ENCODE results near the gene BICRA. TPM values are rescaled to one million over a fixed set of nuclear protein-coding genes. Genes with fewer than 3 reads are reported as not detected.

The BICRA gene
- total and polyA plus RNA-seq, 12 donors: 1.8 to 24.6 (median 9.0) TPM

DNA sequence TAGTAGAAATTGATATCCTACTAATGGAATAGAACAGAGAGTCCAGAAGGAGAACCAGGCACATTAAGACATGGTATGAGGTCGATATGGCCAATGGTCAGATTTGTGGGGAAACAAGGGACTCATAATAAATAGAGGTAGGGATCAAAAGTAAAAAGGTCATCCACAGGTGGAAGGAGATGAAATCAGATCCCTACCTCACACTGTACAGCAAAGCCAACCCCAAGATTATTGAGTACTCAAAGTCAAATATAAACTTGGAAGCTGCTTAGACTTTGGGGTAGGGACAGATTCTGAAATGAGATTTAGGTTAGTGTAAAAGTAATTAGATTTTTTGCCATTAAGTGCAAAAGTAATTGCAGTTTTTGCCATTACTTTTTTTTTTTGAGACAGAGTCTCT is 40.7 kb downstream of the BICRA start:
- TF ChIP-seq, protein P1, sequence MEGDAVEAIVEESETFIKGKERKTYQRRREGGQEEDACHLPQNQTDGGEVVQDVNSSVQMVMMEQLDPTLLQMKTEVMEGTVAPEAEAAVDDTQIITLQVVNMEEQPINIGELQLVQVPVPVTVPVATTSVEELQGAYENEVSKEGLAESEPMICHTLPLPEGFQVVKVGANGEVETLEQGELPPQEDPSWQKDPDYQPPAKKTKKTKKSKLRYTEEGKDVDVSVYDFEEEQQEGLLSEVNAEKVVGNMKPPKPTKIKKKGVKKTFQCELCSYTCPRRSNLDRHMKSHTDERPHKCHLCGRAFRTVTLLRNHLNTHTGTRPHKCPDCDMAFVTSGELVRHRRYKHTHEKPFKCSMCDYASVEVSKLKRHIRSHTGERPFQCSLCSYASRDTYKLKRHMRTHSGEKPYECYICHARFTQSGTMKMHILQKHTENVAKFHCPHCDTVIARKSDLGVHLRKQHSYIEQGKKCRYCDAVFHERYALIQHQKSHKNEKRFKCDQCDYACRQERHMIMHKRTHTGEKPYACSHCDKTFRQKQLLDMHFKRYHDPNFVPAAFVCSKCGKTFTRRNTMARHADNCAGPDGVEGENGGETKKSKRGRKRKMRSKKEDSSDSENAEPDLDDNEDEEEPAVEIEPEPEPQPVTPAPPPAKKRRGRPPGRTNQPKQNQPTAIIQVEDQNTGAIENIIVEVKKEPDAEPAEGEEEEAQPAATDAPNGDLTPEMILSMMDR (IDR thresholded peaks at IDR 0.05): no peak
- no peak for TF ChIP-seq POLR2A (IDR thresholded peaks at IDR 0.05)
- intact Hi-C loops (cut with DNase I): no loop called here
- Histone ChIP-seq H3K27me3 (no peaks in the 10 kb centered on the region), H3K4me1 (replicated peaks in 1 of 2) (peaks cover 0 to 14% of the 10 kb centered on the region in 2 donors), H3K9me3 (replicated peaks in 1 of 3) (no peaks in the 10 kb centered on the region), H3K36me3 (replicated peaks in 1 of 2) (no peaks in the 10 kb centered on the region), H3K27ac (no peak overlapping the region), H3K4me3 (no peak overlapping the region)
- DNase-seq: no peak
- 98 to 100% (median 99%) methylated on average over 1 of the region's 1 CpG for WGBS, 4 donors

DNA sequence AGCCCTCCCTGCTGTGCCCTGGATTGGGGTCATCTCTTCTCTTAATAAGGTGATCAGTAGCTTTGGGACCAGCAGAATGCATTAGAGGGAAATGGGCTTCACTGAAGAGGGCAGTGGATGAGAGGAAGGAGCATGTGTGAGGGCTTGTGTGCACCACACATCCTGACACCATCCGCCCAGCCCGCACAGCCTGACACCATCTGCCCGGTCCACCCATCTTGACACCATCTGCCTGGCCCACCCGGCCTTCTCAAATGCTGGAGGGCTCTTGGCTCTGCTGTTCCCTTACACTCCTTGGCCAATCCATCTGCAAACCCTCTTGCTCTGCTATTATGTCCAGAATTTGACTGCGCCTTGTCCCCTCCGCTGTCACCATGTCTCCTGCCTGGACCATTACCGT is 41.8 kb downstream of the BICRA start:
- DNase-seq: no peak
- Histone ChIP-seq H3K9me3 (replicated peaks in 1 of 3) (no peaks in the 10 kb centered on the region), H3K36me3 (replicated peaks in 1 of 2) (no peaks in the 10 kb centered on the region), H3K4me3 (no peak overlapping the region), H3K4me1 (replicated peaks in 1 of 2) (peaks cover 0 to 6% of the 10 kb centered on the region in 2 donors), H3K27me3 (no peaks in the 10 kb centered on the region), H3K27ac (no peak overlapping the region)
- 95 to 99% (median 98%) methylated on average over 7 of the region's 7 CpGs for WGBS, 4 donors
- TF ChIP-seq, protein P1 (IDR thresholded peaks at IDR 0.05): no peak
- no peak for TF ChIP-seq POLR2A (IDR thresholded peaks at IDR 0.05)
- intact Hi-C loops (cut with DNase I): no loop called here

DNA sequence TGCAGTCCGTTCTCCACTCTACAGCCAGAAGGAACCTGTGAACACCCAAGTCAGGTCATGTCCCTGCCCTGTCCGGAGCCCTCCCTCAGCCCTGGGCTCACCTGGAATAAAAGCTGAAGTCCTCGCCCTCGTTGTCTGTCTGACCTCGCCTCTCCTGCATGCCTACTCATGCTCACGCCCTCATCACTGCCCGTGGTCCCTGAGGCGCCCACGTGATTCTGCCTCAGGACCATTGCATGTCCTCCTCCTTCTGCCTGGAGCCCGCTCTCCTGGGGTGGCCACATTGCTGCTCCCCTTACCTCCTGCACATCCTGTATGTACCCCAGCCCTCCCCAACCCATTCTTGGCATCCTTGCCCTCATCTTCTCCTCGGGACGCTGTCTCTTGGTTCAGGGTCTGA is 42.2 kb downstream of the BICRA start:
- intact Hi-C loops (cut with DNase I): no loop called here
- TF ChIP-seq, protein P1 (IDR thresholded peaks at IDR 0.05): no peak
- TF ChIP-seq POLR2A (IDR thresholded peaks at IDR 0.05): no peak
- H3K9me3 ChIP-seq (replicated peaks in 1 of 3): no peaks in the 10 kb centered on the region
- no peaks in the 10 kb centered on the region for H3K36me3 ChIP-seq (replicated peaks in 1 of 2)
- 94 to 97% (median 95%) methylated on average over 11 to 12 of the region's 12 CpGs for WGBS, 4 donors
- H3K27ac ChIP-seq: no peak overlapping the region
- H3K27me3 ChIP-seq: no peaks in the 10 kb centered on the region
- no peak overlapping the region for H3K4me3 ChIP-seq
- peaks cover 0 to 6% of the 10 kb centered on the region in 2 donors for H3K4me1 ChIP-seq (replicated peaks in 1 of 2)
- no peak for DNase-seq

DNA sequence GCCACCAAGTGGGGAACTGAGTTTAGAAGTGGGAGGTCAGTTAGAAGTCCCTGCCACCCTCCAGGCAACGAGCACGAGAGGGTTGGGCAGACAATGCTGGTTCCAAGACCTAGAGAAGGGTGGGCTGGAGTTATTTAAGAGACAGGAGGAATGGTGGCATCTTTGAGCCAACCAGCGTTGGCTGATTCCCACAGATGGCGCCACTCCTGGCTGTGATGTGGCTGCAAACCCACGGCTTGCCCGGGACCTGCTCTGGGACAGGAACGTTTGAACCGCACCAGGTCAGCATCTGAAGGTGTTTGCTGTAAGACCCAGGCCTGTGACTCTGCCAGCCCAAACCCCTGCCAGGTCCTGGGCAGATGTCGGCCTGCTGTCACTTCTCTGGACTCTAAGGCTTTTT is 42.8 kb downstream of the BICRA start:
- peaks cover 0 to 6% of the 10 kb centered on the region in 2 donors for H3K4me1 ChIP-seq (replicated peaks in 1 of 2)
- H3K36me3 ChIP-seq (replicated peaks in 1 of 2): no peaks in the 10 kb centered on the region
- TF ChIP-seq, protein P1 (IDR thresholded peaks at IDR 0.05): no peak
- no peak for TF ChIP-seq POLR2A (IDR thresholded peaks at IDR 0.05)
- H3K9me3 ChIP-seq (replicated peaks in 1 of 3): no peaks in the 10 kb centered on the region
- intact Hi-C loops (cut with DNase I): no loop called here
- 85 to 91% (median 86%) methylated on average over 8 to 9 of the region's 9 CpGs for WGBS, 4 donors
- H3K27me3 ChIP-seq: no peaks in the 10 kb centered on the region
- no peak overlapping the region for H3K27ac ChIP-seq
- H3K4me3 ChIP-seq: no peak overlapping the region
- DNase-seq: no peak

Measured in adrenal gland (tissue), 12 donors.